HEK293 (cell line): ENCODE measurements around the gene VARS1.
A peak's percentile ranks its signal among the peaks of the same experiment; 100 is the strongest.

Source experiments
- CTCF ChIA-PET: fragments of 350-600 bp; formaldehyde crosslinking; extraction: SDS; loops from one replicate; lab custom pipeline; 2021; ENCODE audit warnings: antibody characterized with exemption; lab: Yijun Ruan, JAX
- POLR2A ChIA-PET: fragments of 300-600 bp; formaldehyde crosslinking; extraction: SDS; loops from one replicate; lab custom pipeline; 2020; ENCODE audit warnings: antibody characterized with exemption, inconsistent platforms; lab: Yijun Ruan, JAX
- H3K27ac ChIP-seq: fragments of 200-500 bp; sonication (Bioruptor generic); 2 replicates; pipeline ENCODE4 v1.5.1; 2014; ENCODE audit warnings: low read depth, low read length, control low read depth, inconsistent platforms; ENCODE audit errors: extremely low read depth
- H3K36me3 ChIP-seq, 2 experiments: fragments of 200-500 bp in 1 of 2; sonication (Bioruptor generic) in 1 of 2; 1 replicate in 1 of 2; 2 replicates in 1 of 2; pipeline ENCODE4 v1.5.1; 2014 to 2017; ENCODE audit warnings: inconsistent platforms in 2 of 2, low read length in 2 of 2; ENCODE audit not compliant: control insufficient read depth in 2 of 2, insufficient read depth in 1 of 2
- H3K4me1 ChIP-seq: fragments of 200-500 bp; sonication (Bioruptor generic); 2 replicates; pipeline ENCODE4 v1.5.1; 2014; ENCODE audit warnings: mild to moderate bottlenecking, low read length, inconsistent platforms; ENCODE audit not compliant: control insufficient read depth, insufficient read depth
- H3K4me3 ChIP-seq: 2 replicates; pipeline ENCODE4 v1.5.1; 2011; ENCODE audit warnings: low read depth, mild to moderate bottlenecking, control low read depth, low read length, moderate library complexity
- H3K9me3 ChIP-seq: fragments of 200-500 bp; sonication (Bioruptor generic); 2 replicates; pipeline ENCODE4 v1.5.1; 2014; ENCODE audit warnings: low read depth, low read length, inconsistent platforms; ENCODE audit not compliant: control insufficient read depth, insufficient read depth
- KLF8 ChIP-seq: fragments of 450-650 bp; formaldehyde crosslinking; IDR thresholded peaks from 2 replicates; pipeline ENCODE4 v1.5.1; 2016; ENCODE audit warnings: missing biosample characterization, missing genetic modification characterization
- PATZ1 ChIP-seq: fragments of 450-650 bp; formaldehyde crosslinking; IDR thresholded peaks from 2 replicates; pipeline ENCODE4 v1.5.1; 2016; ENCODE audit warnings: missing biosample characterization, missing genetic modification characterization
- PRDM10 ChIP-seq: fragments of 450-650 bp; formaldehyde crosslinking; IDR thresholded peaks from 2 replicates; pipeline ENCODE4 v1.5.1; 2016; ENCODE audit warnings: missing biosample characterization, missing genetic modification characterization
- SCRT2 ChIP-seq: fragments of 450-650 bp; formaldehyde crosslinking; IDR thresholded peaks from 2 replicates; pipeline ENCODE4 v1.5.1; 2016; ENCODE audit warnings: missing biosample characterization, missing genetic modification characterization
- SP7 ChIP-seq: fragments of 450-650 bp; formaldehyde crosslinking; IDR thresholded peaks from 2 replicates; pipeline ENCODE4 v1.5.1; 2016; ENCODE audit warnings: missing biosample characterization, missing genetic modification characterization
- YY2 ChIP-seq: fragments of 450-650 bp; formaldehyde crosslinking; IDR thresholded peaks from 2 replicates; pipeline ENCODE4 v1.5.1; 2016; ENCODE audit warnings: missing biosample characterization, missing genetic modification characterization
- ZBTB17 ChIP-seq: fragments of 450-650 bp; formaldehyde crosslinking; IDR thresholded peaks from 2 replicates; pipeline ENCODE4 v1.5.1; 2016; ENCODE audit warnings: missing biosample characterization, missing genetic modification characterization
- ZNF133 ChIP-seq: fragments of 450-650 bp; formaldehyde crosslinking; IDR thresholded peaks from 2 replicates; pipeline ENCODE4 v1.5.1; 2016; ENCODE audit warnings: missing biosample characterization, missing genetic modification characterization
- ZNF138 ChIP-seq: fragments of 450-650 bp; formaldehyde crosslinking; IDR thresholded peaks from 2 replicates; pipeline ENCODE4 v1.5.1; 2016; ENCODE audit warnings: missing biosample characterization, missing genetic modification characterization, borderline replicate concordance
- ZNF214 ChIP-seq: fragments of 450-650 bp; formaldehyde crosslinking; IDR thresholded peaks from 2 replicates; pipeline ENCODE4 v1.5.1; 2017; ENCODE audit warnings: missing biosample characterization, mild to moderate bottlenecking, missing genetic modification characterization, borderline replicate concordance
- ZNF24 ChIP-seq: fragments of 450-650 bp; formaldehyde crosslinking; IDR thresholded peaks from 2 replicates; pipeline ENCODE4 v1.5.1; 2016; ENCODE audit warnings: missing biosample characterization, missing genetic modification characterization
- ZNF449 ChIP-seq: fragments of 450-650 bp; formaldehyde crosslinking; IDR thresholded peaks from 2 replicates; pipeline ENCODE4 v1.5.1; 2017; ENCODE audit warnings: missing biosample characterization, mild to moderate bottlenecking, missing genetic modification characterization, moderate library complexity
- ZNF501 ChIP-seq: fragments of 450-650 bp; formaldehyde crosslinking; IDR thresholded peaks from 2 replicates; pipeline ENCODE4 v1.5.1; 2016; ENCODE audit warnings: missing biosample characterization, missing genetic modification characterization
- ZNF518A ChIP-seq: fragments of 450-650 bp; formaldehyde crosslinking; conservative IDR thresholded peaks from 2 replicates; pipeline ENCODE4 v1.5.1; 2016; ENCODE audit warnings: low read depth, missing biosample characterization, missing genetic modification characterization
- ZNF701 ChIP-seq: fragments of 450-650 bp; formaldehyde crosslinking; IDR thresholded peaks from 2 replicates; pipeline ENCODE4 v1.5.1; 2016; ENCODE audit warnings: missing biosample characterization, missing genetic modification characterization
- ZNF830 ChIP-seq: fragments of 450-650 bp; IDR thresholded peaks from 2 replicates; pipeline ENCODE4 v1.5.0; 2018; ENCODE audit warnings: missing biosample characterization, missing genetic modification characterization, low read depth, mild to moderate bottlenecking, moderate library complexity
- ZSCAN23 ChIP-seq: fragments of 450-650 bp; formaldehyde crosslinking; IDR thresholded peaks from 2 replicates; pipeline ENCODE4 v1.5.1; 2016; ENCODE audit warnings: missing biosample characterization, missing genetic modification characterization

The VARS1 gene

GRCh38 chr6:31836047-31836473 lies 40.5 kb upstream of the VARS1 start (continued):
- TF ChIP-seq ZNF138 (tag by site-specific recombination), result no peak
- peak; percentile 70 for TF ChIP-seq SCRT2
- TF ChIP-seq ZNF214 (tag by site-specific recombination), result no peak
- TF ChIP-seq PATZ1 (tag by site-specific recombination), result no peak
- TF ChIP-seq KLF8 (tag by site-specific recombination), result no peak
- TF ChIP-seq PRDM10 (tag by site-specific recombination), result 0 out of 2 replicates have a peak, but pooled peaks have one; percentile 49
- TF ChIP-seq SP7 (tag by site-specific recombination), result no peak

GRCh38 chr6:31834367-31835250 lies 39.1 kb upstream of the VARS1 start:
- no peaks in the 10 kb centered on the region for H3K9me3 ChIP-seq
- peak overlapping the region; percentile 79 for H3K4me3 ChIP-seq
- ChIA-PET POLR2A (interaction anchor here (0.5 to 12.5 kb wide), 38 partner anchors 7 to 1137 kb away, joined by 3 to 125 read pairs (median 4); partner anchors contain the start of genes BRD2, C6orf47, CFB and CLIC1), CTCF (interaction anchor here (0.7 to 1.7 kb wide), 4 partner anchors 33 to 264 kb away, joined by 3 to 7 read pairs (median 4); partner anchors contain the start of gene VARS1)
- H3K4me1 ChIP-seq, result peaks cover 9% of the 10 kb centered on the region
- H3K36me3 ChIP-seq, result peaks cover 30 to 59% of the 10 kb centered on the region in 2 experiments
- H3K27ac ChIP-seq, result peak overlapping the region; percentile 88
- TF ChIP-seq ZNF24 (tag by site-specific recombination) (peak; percentile 94), ZNF701 (tag by site-specific recombination) (no peak), ZNF133 (tag by site-specific recombination) (no peak), ZNF501 (tag by site-specific recombination) (peak; percentile 41; the same call in 1 of the 2 replicates), ZSCAN23 (tag by site-specific recombination) (no peak), ZNF830 (no peak), YY2 (tag by site-specific recombination) (peak; percentile 93), PRDM10 (tag by site-specific recombination) (peak; percentile 82), ZNF518A (tag by site-specific recombination) (0 out of 2 replicates have a peak, but pooled peaks have one; percentile 27), ZNF138 (tag by site-specific recombination) (no peak), ZBTB17 (tag by site-specific recombination) (peak; percentile 84), ZNF449 (peak; percentile 11; the same call in 1 of the 2 replicates)
